Cerebellar nuclear complex (tissue), 1 donor: ENCODE data around the gene RPL18.
"Not testable (repeated sequence)": the region's sequence is repeated elsewhere in the genome, so short reads cannot be mapped to it uniquely, and the experiment has no call there.

Experiments
- DNase-seq, 2 experiments: peaks; one replicate each; lab custom pipeline; 2025; lab: John Stamatoyannopoulos, UW

Gene RPL18

DNA sequence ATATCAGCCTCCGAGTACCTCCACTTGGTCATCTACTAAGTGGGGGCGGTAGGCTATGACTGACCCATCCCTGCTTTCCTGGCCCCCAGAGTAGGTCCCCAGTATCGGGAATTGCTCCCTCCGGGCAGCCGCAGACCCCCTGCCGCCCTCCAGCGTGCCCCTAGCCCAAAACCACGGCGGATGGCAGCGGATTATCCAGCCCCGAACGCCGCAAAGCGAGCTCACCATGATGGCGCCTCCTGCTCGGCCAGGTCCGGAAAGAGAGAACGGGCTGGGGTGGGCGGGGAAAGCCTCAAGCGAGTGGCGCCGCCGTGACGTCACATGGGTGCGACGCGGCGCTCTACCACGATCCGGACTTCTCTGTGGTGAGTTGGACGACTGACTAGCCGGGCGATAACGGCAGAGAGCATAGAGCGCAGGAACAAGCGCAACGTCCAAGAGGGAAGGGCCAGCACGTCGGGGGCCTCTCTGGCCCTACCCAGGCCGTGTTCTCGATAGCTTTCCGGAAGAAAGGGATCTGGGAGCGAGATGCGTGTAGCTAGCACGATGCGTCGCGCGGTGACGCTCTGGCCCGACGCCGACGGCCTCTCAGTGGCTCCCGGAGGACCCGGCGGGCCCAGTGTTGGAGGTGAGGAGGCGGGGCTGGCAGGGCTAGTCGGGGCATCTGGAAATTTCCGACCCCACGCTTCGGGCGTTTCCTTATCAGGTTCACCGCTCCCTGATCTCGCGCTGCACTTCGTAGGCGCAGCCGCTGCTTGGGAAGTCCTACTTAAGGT is at the start of gene RPL18, which contains the start of gene SPHK2:
Gene RPL18, minus strand, starts transcription at position 263 of the 776 bp plus-strand sequence. Its CDS starts 35 bp downstream, at position 228.
Gene SPHK2, plus strand, starts transcription at position 591 of the 776 bp plus-strand sequence. CDS start 1,009 bp downstream, outside the sequence.
- DNase-seq: peak; percentile 92 to 98

DNA sequence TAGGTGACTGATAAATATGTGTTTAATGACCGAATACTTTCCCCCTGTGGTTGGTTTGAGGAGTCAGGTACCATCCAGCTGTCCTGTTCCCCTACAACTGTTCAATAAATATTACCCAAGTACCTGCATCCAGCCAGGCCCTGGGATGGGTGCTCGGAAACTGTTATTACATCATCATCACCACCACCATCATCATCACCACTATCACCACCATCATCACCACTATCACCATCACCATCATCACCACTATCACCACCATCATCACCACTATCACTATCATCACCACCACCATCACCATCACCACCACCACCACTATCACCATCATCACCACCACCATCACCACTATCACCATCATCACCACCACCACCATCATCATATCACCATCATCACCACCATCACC is 49.8 kb upstream of the RPL18 start:
- no peak for DNase-seq

DNA sequence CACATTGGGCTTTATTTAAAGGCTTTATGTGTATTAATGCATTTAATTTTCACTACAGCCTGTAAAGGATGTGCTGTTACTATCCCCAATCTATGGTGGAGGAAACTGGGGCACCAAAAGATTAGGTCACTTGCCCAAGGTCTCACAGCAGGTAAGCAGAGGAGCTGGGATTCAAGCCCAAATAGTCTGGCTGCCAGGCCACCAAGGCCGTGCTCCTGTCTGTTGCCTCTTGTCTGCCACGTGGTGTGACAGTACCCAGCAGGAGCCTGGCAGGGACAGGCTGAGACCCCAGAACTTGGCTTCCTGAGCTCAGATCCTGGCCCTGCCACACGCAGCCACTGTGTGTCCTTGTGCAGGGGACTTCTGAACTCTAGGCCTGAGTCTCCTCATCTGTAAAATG is 49.4 kb upstream of the RPL18 start:
- DNase-seq: peak in 1 of 2 experiments; percentile 12

DNA sequence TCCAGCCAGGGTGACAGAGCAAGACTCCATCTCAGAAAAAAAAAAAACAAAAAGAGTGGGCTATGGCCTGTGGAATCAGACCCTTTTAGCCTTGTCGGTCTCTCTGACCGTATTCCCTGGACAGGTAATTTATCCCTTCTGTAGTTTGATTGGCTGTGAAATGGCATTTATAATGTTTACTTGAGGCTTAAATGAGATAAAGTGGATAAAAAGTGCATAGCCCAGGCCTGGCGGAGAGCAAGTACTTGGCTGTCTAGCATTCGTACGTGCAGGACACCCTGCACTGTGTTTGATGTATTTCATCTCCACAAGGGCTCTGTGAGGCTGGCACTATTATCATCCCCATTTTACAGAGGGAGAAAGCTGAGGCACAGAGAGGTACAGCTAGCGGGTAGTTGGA is 46.8 kb upstream of the RPL18 start:
- DNase-seq: no peak

DNA sequence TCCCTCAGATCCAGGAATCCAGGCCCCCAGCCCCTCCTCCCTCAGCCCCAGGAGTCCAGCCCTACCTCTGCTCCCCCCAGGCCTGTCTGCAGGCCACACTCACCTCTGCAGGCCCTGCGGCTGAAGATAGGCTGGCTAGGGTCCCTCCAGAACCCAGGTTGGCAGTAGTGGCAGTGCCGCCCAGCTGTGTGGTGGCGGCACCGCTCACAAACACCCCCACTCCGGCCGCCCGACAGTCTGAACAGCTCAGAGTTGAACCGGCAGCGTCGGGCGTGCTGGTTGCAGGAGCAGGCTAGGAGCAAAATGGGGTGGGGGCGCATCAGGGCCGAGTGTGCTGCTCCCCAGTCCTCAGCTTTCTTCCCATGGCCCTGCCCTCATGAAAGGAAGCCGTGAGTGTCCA is 45.5 kb upstream of the RPL18 start:
- no peak for DNase-seq

DNA sequence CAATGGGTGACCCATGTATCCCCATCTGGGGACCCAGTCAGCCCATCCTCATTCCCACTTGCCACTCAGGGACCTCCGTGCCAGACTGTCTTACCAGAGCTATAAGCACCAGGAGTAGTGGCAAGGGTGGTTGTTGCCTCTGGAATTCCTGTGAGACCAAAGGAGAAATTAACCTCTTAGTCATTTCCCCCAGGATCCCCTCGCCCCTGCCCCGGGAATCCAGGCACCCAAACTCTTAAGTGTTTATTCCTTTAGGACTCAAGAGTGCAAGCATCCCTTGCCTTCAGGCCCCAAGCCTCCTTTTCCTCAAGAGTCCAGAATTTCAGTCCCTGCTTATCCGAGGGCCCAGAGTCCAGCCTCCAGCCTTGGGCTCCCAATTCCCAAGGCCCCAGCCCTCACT is 44.7 kb upstream of the RPL18 start:
- no peak for DNase-seq

DNA sequence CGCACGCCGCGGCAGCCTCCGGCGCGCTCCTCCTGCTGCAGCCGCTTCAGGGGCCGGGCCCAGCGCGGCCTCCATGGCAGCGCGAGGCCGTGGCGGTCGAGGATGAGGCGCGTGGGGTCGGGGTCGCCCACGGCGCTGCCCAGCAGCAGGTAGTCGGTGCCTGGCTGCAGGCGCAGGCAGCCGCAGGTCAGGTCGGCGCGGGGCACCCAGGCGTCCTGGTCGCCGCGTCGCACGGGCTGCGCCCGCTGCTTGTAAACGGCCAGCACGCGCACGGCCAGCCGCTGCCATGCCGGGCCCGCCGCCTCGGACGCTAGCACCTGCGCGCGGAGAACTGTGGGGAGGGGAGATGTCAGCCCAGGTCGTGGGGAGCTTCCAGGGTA is 42.7 kb upstream of the RPL18 start:
- DNase-seq: no peak

DNA sequence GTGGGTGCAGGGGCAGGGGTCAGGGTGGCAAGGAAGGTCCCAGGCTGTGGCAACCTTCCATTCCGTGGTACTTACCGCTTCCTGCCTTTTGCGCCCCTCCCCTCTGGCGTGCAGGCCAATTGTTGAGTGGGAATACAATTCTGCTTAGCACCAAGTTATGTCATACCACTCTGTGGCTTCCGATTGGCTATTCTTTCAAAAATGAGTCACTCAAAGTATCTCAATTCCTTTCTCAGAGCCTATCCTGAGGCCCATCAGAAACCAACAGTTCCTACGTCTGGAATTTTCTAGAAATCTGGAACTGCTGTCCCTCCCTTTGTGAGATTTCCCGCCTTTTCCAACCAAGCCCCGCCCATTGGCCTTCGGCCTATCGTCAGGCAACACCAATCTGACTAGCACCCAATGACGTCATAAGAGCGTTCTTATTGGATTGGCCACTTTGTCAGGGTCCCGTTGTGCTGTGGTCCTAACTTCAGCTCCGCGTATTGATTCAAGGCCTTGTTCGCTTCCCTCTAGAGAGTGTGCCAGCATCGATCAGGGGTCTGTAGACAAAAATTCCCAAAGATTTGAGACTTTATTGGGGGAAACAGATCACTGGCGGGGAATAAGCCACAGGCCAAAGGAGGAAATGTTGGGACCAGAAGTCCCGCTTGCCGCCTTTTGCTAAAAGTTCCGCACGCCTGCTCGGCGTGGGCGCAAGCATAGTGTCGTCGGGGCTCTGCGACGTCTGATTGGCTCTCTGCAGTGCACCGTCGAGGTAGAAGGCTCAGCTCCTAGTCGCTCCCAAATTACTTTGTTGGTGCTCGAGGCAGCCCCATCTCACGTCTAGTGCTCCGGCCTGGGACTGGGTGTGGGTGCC is 42.1 kb upstream of the RPL18 start:
- DNase-seq: peak; percentile 58 to 66

DNA sequence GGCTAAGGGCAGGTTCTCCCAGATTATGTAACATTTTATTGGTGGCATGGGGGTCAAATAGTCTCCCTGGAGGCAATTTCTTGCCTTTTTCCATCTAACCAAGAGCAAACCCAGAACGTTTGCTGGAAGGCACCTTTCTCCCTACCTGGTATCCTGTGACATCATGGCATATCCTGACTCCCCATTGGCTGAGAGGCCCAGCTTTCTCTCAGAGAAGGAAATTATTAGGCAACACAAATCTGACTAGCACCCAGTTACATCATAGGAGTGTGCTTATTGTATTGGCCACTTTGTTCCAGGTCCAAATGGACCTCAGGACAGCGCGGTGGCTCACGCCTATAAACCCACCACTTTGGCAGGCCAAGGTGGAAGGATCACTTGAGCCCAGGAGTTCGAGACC is 40.8 kb upstream of the RPL18 start:
- DNase-seq: no peak

DNA sequence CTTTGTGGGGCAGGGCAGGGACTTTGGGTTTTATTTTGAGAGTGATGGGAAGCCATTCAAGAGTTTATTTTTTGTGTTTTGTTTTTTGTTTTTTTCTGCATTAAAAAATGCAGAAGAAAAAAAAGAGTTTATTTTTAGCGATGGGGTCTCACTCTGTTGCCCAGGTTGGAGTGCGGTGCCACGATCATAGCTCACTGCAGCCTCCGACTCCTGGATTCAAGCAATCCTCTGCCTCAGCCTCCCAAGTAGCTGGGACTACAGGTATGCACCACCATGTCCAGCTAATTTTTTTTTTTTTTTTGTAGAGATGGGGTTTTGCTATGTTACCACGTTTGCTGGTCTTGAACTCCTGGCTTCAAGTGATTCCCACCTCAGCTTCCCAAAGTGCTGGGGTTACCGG is 39.5 kb upstream of the RPL18 start:
- DNase-seq: no peak

DNA sequence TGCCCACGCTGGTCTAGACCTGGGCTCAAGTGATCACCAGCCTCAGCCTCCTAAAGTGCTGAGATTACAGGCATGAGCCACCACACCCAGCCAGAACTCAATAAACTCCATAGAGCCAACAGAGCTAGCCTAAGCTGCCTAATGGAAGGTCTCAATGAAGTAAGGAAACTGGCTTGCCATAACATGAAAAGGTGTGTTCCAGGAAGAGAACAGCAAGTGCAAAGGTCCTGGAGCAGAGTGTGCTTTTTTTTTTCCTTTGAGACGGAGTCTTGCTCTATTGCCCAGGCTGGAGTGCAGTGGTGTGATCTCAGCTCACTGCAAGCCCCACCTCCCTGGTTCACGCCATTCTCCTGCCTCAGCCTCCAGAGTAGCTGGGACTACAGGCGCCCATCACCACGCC is 38.9 kb upstream of the RPL18 start:
- DNase-seq: not testable (repeated sequence)

DNA sequence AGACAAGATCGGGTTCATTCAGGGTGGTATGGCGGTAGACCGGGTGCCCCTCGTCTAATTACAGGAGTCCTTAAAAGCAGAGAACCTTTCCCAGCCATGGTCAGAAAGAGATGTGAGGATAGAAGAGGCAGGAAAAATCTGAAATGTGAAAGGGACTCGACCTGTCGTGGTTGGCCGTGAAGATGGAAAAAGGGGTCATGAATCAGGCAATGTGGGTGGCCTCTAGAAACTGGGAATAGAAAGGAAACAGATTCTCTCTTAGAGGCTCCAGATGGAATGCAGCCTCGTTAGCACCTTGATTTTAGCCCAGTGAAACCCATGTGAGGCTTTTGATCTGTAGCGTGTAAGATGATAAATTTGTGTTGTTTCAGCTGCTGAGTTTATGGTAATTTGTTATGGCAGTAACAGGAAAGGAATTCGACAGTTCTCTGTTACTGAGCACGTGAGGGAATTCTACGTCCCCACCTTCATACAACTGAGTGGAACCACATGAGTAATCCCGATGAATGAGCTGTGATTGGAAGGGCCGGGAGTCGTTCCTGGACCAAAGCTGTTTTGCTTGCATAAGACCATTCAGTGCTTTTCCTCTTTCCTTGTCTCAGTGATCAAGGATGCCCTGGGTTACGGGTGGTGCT is 38.0 kb upstream of the RPL18 start:
- no peak for DNase-seq

DNA sequence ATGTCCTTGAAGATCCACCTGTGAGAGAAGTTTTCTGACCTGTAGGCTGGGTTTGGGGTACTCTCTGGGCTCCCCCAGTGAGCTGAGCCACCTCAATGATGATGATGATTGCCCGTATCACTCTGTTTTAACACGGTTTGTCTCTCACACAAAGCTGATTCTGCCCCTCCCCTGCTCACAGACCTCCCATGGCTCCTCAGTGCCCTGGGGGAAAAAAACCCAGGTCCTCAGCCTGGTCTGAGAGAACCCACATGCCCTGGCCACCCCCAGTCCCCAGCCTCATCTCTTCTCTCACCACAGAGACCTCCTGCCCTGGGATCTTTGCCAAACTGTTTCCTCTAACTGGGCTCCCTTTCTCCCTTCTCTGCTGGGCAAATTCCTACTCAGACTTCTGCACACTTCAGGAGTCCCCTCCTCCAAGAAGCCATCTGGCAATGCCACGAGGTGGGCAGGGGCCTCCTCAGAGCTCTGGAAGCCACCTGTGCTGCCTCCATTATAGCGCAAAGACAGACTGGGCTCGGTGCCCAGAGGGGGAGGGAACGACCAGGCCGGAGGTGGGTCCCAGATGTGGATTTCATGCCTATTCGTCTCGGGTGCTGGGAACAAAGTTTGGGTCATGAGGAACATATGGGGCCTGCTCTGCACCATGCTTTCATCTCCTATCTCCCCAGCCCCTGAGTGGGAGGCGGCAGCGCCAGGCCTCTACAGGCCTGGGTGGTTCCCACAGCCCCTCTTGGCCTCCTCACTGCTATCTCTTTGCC is 35.5 kb upstream of the RPL18 start:
- DNase-seq: no peak

DNA sequence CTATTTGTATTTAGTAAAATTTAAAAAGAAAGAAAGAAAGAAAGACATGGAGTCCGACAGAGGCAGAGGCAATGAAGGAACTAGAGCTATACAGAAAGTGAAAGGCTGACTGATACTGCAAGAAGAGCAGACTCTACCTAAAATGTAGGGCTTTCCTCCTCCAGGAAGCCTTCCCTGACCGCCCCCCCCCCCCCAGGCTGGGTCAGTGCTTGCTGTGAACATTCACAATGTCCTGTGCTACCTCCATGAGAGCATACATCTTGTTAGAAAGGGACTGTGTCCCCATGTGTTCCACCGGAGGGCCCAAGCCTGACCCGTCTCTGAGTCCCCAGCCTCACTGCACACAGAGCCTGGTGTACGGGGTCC is 32.7 kb upstream of the RPL18 start:
- DNase-seq: no peak

DNA sequence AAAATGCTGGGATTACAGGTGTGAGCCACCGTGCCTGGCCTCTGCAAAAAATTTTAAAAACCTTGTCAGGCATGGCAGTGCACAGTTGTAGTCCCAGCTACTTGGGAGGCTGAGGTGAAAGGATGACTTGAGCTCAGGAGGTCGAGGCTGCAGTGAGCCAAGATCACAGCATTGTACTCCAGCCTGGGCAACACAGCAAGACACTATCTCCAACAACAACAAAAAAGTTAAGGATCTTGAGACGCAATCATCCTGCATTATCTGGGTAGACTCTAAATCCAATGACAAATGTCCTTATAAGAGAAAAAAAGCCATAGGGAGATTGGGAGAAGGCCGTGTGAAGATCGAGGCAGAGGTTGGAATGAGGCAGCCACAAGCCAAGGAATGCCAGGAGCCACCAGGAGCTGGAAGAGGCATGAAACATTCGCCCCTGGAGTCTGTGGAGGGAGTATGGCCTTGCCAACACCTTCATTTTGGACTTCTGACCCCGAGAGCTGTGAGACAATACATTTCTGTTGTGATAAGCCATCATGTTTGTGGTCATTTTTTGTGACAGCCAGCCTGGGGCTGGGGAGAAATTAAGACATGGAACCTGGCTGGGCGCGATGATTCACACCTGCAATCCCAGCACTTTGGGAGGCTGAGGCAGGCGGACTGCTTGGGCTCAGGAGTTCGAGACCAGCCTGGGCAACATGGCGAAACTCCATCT is 32.1 kb upstream of the RPL18 start:
- DNase-seq: no peak

DNA sequence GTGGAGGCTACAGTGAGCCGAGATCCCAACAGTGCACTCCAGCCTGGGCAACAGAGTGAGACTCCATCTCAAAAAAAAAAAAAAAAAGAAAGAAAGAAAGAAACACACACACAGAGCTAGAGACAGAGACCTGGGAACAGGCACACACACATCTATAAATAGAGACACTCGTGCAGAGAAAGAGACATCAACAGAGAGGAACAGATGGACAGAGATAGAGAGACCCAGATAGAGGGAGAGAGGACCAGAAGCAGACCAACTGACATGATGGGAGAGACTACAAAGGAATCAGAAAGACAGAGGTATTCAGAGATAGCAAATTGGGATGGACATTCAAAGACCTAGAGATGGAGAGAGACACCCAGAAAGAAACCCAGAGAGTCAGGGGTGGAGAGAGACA is 29.2 kb upstream of the RPL18 start:
- peak in 1 of 2 experiments; percentile 53 for DNase-seq

DNA sequence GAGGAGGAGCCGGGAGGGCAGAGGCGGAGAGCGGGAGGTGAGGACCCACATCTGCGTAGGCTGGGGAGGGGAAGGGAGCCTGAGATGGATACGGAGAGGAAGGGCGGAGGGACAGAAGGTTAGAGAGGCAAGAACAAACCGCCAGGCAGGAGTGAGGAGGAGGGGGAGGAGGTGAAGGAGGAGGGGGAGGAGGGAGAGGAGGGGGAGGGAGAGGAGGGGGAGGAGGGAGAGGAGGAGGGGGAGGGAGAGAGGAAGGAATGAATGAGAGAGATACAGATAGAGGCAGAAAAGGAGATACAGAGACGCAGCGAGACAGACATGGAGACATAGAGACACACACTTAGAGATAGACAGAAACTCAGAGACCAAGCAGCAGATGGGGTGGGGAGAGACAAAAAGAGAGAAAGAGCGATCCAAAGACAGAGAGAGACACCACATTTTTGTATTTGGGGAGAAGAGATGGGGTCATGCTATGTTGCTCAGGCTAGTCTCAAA is 27.8 kb upstream of the RPL18 start:
- DNase-seq: no peak

DNA sequence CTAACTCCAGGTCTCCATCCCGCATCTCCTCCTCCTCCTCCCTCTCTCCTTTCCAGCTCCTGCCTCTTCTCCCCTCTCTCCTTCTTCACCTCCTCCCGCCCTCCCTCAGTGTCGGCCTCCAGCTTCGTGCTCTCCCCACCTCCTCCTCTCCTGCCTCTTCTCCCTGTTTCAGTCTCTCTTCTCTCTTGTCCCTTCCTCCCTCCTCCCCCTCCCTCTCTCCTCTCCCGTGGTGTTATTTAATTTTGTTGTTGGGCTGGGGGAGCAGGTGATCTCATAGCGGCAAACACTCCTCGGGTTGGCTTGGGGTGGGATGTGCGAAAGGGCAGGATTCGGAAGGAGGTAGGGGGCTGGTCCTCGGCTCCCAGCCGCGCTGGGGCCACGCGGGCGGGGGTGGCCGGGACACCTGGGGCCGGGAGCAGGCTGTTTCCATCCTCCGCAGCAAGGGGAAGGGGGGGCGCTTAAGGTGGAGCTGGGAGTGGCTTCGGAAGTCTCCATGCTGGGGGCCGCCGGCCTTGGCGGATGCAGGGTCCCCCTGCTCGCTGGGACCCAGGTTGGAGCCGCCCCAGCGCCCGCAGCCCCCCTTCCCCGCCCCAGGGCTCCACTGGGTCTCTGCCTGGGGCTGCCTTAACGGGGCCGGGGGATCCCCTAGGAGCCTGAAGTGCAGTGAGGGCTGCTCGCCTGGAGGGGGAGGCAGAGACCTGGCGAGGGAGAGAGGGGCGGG is 27.2 kb upstream of the RPL18 start, which contains the start of gene CA11:
Gene CA11, minus strand, starts transcription at position 187 of the 721 bp plus-strand sequence. CDS start 555 bp downstream, outside the sequence.
- peak; percentile 74 to 87 for DNase-seq

DNA sequence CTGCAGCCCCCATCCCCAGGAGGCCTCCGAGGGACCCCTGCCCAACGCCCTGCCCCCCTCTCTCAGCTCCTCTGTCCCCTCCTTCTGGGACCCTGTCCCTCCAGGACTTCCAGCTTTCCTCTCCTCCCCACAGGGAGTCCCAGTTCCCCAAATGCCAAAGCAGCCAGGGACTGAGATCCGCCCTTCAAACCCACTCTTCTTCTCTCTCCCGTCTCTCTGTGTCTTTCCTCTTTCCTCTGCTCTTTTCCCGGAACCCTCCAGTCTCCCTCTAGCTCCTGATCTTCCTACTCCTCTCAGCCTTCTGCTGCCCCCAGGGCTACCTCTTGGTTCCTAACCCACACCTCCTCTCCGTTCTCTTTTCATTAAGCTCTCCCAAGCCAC is 26.6 kb upstream of the RPL18 start:
- no peak for DNase-seq
